Activated CD4-positive, alpha-beta T cell treated with anti-CD3 and anti-CD28 coated beads, Interleukin-2, amount 50 U/mL, for 4 hours (primary cell): ENCODE results near the gene HRH3.

Source experiments
- DNase-seq, 2 experiments: peaks; one replicate each; pipeline ENCODE4 v3.0.0-alpha.2; 2020

Gene HRH3

DNA sequence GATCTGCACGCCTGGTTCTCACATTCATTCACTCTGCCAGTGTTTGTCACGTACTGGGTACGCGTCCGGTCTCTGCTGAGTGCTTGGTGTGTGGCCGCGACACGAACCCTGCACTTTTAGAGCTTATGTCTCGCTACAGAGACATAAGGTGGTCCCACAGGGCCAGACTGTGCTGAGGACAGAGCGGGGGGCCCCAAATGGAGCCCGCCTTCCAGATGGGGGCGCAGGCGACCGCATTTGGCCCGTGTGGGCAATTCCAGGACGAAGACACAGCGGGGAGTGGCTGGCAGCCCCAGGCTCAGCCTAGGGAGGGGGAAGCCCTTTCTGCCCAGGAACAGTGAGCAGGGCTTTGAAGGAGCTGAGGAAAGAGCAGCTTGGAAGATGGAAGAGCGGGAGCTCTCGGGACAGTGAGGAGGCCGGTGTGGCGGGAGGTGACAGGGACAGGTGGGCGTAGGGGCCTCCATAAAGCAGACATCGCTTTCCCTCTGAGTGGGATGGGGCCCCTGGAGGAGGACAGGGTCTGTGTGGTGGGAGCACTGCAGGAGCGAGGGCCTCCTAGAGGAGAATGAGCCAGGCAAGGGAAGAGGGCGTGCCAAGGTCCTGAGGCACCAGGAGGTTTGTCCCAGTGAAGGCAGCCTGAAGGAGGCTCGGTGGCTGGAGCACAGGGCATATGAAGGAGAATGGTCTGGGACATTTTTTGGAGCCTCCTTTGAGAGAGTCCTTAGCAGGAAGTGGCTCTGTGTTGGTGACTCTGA, 45.0 kb downstream of the HRH3 start:
- DNase-seq, result no peak

DNA sequence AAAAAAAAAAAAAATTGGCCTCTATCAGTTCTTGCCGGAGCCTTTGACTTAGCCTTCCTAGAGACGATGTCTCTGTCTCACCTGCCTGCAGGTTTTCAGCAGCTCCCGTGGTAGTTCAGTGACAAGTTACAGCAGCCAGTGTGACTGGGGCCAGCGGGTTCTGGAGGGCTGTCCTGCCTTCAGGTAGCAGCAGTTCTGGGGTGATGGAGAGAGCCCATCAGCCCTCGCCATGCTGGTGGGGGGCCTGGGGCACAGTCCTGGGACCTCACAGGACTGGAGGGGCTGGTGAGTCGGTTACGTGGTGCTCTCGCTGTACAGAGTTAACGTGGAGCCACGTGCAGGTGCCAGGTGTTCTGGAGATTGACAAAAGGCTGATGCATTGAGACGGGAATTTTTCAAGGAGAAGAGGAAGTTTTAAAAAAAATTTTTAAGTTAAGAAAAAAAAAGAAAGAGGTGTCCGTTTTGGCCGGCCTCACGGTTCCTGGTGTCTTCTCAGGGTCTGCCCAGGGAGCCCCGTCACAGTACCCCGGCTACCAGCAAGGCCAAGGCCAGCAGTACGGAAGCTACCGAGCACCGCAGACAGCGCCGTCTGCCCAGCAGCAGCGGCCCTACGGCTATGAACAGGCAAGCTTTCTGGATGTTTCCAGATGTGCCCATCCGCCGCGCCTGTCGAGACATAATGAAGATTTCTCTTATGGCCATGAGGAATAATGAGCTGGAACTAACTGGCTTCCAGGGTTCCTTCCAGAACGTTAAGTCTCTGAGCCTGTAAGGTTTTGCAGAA, 45.9 kb downstream of the HRH3 start:
- DNase-seq, result no peak

DNA sequence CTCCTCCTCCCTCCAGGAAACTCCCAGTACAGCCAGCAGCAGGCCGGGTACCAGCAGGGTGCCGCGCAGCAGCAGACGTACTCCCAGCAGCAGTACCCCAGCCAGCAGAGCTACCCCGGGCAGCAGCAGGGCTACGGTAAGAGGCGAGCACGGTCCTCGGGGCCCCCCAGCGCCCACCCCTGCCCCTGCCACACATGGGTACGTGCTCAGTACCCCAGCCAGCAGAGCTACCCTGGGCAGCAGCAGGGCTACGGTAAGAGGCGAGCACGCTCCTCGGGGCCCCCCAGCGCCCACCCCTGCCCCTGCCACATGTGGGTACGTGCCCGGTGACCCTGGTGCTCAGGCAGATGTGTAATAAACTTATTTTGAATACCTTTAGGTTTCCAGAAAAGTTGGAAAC, 47.4 kb downstream of the HRH3 start:
- no peak for DNase-seq

DNA sequence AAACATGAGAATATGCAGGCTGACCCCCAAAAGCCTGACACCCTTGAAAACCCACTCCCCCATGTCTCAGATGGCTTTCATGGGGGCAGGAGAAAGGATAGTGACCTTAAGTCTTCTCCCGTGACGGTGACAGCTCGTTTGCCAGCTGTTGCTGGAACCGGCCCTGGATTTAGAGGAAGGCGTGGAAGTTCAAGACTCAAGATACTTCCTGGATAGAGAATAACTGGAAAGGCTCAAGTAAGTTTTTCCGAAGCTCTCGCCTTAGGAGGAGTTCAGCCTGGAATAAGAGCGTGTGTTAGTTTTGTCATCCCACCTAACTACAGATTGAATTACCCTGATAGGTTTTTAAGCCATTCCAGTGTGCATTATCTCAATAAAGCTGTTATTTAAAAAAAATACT, 48.8 kb downstream of the HRH3 start:
- no peak for DNase-seq

DNA sequence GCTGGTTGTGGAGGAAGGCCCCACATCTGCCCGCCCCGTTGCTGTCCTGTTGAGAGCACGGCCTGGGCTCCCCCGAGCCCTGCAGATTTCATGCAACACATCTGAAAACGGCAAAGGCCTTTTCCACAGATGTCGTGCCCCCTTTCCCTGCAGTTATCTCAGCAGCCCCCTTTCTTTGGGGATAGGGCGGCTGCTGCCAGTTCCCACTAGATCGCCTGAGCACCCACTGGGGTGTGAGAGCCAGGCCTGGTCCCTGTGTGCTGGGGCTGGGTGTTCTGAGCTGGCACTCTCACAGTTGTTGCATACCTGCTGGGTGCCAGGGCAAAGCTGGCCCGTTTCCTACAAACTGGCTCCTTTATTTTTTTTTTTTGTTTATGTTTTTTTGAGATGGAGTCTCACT, 49.5 kb downstream of the HRH3 start:
- DNase-seq, result no peak

DNA sequence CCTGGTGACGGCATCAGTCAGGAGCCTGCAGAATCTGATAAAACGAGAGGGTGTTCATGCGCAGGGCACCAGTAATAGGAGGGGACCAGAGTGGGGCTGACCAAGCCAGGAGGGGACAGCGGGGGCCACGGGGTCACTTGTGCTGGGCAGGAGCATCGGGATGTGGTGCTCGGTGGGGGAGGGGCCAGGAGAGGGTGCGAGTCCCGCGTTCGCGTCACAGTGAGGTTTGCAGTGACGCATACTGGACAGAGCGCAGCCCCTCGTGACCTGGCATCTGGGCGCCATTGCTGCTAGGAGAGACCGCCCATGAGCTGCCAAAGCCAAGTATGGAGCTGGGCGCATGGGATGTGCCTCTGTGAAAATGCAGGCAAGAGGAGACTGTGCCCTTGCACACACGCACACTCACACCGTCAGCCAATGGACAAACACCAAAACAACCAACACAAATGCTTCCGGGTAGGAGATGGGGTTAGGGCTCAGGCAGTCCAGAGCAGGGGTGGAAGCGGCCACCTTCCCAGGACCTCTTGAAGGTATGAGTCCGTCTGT, 51.1 kb downstream of the HRH3 start:
- DNase-seq, result no peak

DNA sequence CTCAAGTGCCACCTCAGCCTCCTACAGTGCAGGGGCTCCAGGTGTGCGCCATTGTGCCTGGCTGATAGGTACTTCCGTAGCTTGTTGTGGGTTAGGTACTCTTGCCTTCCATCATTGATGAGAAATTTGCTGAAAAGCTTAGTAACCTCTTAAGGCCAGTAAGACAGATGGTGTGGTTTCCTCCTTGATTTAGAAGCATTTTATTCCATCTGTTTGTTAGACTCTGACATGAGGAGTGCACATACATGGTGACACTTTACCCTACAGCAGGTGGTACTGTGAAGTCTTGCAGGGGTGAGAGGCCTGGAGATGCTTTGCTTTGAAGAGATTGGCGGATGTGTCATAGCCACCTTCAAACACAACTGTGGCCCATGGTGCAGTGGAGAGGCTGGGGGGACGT, 52.0 kb downstream of the HRH3 start:
- no peak for DNase-seq

DNA sequence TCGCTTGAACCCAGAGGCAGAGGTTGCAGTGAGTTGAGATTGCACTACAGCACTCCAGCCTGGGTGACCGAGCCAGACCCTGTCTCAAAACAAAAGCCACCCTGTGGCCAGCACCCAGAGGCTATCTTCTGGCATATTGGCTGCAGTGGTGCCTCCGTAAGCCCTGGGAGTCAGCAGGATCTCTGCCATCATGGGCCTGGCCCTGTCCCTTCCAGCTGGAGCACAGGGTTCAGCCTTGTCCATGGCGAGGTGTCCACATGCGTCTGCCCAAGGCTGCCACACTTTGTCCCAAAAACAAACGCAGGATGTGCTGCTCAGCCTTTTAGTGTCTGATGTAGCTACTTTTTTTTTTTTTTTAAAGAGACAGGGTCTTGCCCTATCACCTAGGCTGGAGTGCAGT, 52.6 kb downstream of the HRH3 start:
- DNase-seq, result no peak

DNA sequence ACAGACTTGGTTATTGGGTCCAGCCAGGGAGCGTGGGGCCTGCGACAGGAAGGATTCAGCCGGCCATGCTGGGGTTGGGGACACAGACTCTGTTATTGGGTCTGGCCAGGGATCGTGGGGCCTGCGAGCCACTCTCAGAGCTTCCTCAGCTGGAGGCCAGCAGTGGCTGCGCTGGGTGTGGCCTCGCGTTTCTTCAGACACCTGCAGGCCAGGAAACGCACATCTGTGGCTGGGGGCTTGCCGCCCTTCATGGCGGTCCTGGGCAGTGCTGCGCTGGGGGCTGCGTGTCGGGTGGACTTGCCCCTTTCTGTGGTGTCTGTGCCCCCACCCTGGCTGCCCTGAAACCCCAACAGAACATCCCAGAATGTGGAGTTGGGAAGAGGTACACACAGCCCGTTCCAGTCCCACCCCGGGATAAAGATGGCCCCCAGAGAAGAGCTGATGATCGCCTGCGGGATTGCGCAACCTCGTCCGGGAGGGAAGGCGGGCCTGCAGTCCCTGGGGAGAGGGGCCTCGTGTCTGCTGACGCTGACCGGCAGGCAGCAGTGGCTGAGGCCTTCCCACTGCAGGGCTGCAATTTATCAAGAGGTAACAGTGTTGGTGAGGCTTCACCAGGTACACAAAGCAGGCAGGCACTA, 54.2 kb downstream of the HRH3 start:
- no peak for DNase-seq
